GM18519 (cell line): Measurements from ENCODE around the gene ME1.

ENCODE experiments used
- ATAC-seq: cut with Tn5 transposase; IDR thresholded peaks from one replicate; pipeline ENCODE4 v1.9.1; 2021; ENCODE audit warnings: mild to moderate bottlenecking, moderate library complexity; ENCODE audit not compliant: unreplicated experiment, low FRiP score

The ME1 gene

GRCh38 chr6:83433177-83433576, 2.3 kb upstream of the ME1 start:
- ATAC-seq: no peak

GRCh38 chr6:83432636-83433035, 1.8 kb upstream of the ME1 start:
- no peak for ATAC-seq

- no peak for ATAC-seq
Measured at GRCh38 chr6:83431545-83432155, 799 bp upstream of the ME1 start.

DNA sequence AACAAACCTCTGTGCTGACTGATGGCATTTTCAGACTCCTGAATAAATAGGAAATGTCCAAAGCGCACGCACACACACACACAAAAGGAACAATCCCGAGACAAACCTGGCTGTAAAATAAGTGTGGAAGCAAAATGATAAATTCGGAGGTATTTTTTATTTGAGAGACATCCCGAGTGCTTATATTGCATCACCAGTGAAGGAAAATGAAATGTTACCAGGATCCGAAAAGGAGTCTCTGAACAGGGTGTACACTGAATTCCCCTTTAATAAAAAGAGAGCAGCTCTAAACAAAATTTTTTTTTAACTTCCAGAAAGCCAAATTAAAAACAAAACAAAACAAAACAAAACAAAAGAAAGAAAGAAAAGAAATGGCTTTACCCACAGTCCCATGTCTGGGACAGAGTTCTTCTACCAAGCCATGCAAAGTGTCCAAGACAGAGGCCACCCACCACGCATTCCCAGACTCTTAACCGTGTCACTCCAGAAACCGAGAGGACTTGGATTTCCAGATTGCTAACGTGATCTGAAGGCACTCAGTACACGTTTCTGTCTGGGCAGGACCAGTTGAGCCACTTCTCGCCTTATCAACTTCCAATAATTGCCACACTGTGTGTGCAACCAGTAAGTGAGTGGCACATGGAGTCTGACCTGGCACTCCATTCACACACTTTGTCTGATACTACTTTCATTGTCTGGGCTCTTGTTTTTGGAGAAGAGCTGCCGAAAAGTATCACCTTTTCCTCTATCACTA, 817 bp downstream of the ME1 start:
- ATAC-seq: no peak

DNA sequence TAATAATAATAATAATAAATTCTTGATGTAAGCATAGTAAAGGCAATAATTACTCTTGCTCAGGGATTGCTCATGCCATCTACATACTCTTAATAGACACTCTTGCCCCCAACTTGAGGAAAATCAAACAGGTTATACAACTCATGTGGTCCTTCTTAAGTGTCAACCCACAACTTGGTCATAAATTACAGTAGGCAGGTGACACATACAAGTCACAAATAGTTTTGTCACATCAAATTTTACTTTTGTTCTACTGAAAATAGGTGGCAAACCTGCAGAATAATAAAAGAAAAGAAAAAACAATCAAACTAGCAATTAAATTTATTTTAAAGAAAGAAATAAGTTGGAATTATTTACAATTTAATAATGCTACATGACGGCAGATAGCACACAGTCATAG, 1.6 kb downstream of the ME1 start:
- ATAC-seq: no peak

DNA sequence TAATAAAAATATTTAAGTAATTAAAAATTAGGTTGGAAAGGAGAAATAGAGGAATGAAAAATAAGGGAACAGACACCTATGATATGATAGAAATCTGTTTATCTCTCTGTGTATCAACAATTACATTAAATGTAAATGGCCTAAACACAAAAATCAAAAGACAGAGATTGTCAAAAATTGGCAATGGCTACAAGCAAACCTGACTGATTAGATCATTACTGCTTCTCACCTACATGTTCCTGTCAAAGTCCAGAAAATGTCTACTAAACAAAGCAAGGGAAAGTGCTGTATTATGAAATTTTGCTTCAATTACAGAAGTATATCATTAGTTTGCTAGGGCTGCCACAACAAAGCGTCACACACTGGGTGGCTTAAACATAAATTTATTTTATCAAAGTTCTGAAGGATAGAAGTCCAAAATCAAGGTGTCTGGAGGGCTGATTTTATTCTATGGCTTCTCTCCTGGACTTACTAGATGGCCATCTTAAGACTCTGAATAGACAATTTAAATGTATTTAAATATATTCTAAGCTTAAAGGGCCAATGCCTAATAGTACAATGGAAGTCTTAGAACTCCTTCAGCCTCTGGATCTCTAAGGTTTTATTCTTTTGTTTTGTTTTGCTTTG, 6.3 kb downstream of the ME1 start:
- no peak for ATAC-seq

- ATAC-seq: peak; percentile 64
Measured at GRCh38 chr6:83417880-83418663, 12.8 kb downstream of the ME1 start.

DNA sequence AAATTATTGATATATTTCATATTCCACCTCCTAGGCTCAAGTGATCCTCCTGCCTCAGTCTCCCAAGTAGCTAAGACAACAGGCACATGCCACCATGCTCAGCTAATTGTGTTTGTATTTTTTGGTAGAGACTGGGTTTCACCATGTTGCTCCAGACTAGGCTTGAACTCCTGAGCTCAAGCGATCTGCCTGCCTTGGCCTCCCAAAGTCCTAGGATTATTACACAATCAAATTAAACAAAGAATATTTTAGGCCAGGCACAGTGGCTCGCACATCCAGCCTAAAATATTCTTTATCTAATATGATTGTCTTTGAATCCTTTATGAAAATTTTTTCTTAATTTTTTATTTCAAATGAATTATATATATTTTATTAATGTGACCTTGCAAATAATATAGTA, 17.8 kb downstream of the ME1 start:
- no peak for ATAC-seq

GRCh38 chr6:83411731-83412130, 19.1 kb downstream of the ME1 start:
- no peak for ATAC-seq

- ATAC-seq: no peak
Measured at GRCh38 chr6:83403191-83403590, 27.7 kb downstream of the ME1 start.

DNA sequence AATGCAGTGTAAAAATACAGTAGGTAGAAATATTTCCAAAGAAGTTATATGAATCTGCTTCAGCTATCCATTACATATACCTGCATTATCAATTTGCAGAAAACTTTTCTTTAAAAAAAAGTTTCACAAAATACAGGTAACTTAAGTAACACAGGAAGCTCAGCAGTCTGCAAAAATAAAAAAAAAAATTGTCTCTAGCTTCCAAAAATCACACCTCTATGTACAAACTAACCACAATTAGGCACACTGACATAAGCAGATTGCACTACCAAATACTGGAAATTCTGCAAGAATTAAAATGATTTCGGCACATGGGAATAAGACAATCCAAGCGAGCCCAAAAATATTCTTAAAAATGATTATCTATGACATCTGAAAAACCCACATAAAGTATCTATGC, 41.2 kb downstream of the ME1 start:
- no peak for ATAC-seq

GRCh38 chr6:83385473-83385872, 45.4 kb downstream of the ME1 start:
- ATAC-seq: no peak

- no peak for ATAC-seq
Measured at GRCh38 chr6:83384751-83385150, 46.1 kb downstream of the ME1 start.

GRCh38 chr6:83381949-83382348, 48.9 kb downstream of the ME1 start:
- no peak for ATAC-seq

- no peak for ATAC-seq
Measured at GRCh38 chr6:83378621-83379388, 52.0 kb downstream of the ME1 start.

DNA sequence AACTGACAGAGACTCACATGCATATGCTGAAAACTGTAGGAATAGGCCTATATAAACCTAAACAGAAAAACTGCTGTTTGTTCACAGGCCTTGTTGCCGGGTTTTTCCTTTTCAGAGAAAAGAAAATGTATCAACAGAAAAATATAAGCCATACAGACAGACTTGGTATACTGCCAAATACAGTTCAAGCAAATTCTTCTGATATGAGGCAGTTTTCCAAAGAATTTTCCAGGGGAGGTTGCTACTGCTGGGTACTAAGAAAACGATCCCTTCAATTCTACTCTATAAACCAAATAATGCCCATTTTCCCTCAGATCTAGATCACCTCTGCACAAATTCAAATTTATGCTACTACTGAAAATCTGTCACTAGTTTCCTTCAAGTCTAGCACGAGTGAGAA, 59.4 kb downstream of the ME1 start:
- ATAC-seq: no peak

DNA sequence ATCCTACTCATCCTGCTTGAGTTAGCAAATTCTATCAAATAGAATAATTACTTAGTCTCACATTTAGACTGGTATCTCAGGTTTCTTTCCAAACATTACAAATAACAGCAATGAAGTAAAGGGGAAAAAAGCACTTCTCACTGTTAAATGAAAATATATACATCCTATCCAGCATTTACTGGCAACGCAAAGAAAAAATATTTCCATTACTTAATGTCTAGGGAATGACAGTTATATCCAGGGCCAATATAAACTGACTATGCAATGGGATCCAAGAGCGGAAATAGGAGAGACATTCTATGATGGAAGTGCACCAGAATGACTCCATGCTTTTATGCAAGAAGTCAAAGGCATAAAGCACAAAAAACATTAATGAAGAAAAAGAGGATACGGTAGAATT, 60.3 kb downstream of the ME1 start:
- ATAC-seq: no peak

- no peak for ATAC-seq
Measured at GRCh38 chr6:83369692-83370091, 61.2 kb downstream of the ME1 start.

GRCh38 chr6:83368577-83368976, 62.3 kb downstream of the ME1 start:
- ATAC-seq: no peak

DNA sequence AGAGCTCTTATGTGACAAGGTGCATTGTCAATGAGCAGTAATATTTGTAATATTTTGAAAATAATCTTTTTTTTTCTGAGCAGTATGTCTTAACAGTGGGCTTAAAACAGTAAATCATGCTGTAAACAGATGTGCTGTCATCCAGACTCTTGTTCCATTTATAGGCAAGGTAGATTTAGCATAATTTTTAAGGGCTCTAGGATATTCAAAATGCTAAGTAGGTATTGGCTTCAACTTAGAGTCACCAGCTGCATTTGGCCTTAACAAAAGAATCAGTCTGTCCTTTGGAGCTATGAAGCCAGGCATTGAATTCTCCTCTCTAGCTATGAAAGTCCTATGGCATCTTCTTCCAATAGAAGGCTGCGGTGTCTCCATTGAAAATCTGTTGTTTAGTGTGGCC, 63.7 kb downstream of the ME1 start:
- ATAC-seq: no peak
